GM23338 (cell line): ENCODE results near the gene KCNK1. TPM values are rescaled to one million over a fixed set of nuclear protein-coding genes. Genes with fewer than 3 reads are reported as not detected.

ENCODE experiments used
- ATAC-seq: fragments of 200-7000 bp; cut with Tn5 transposase; 3 replicates; pipeline ENCODE4 v1.9.1; 2020
- DNase-seq: peaks from one replicate; pipeline ENCODE4 v3.0.0-alpha.2; 2015; ENCODE audit warnings: low spot score
- H2AFZ ChIP-seq: fragments of 200-600 bp; sonication (generic); 2 replicates; pipeline ENCODE4 v1.8.0; 2016; ENCODE audit warnings: antibody characterized with exemption, mild to moderate bottlenecking, moderate library complexity
- H3F3A ChIP-seq: fragments of 200-600 bp; sonication (generic); replicated peaks from 2 replicates; pipeline ENCODE4 v1.8.0; 2017; ENCODE audit warnings: antibody characterized with exemption, mixed run types, low read depth
- H3K27ac ChIP-seq: fragments of 200-600 bp; sonication (generic); 2 replicates; pipeline ENCODE4 v1.6.1; 2016; ENCODE audit warnings: low read depth
- H3K27me3 ChIP-seq: fragments of 200-600 bp; sonication (generic); 2 replicates; pipeline ENCODE4 v1.8.0; 2016; ENCODE audit warnings: mild to moderate bottlenecking, mixed run types, moderate library complexity; ENCODE audit not compliant: insufficient read depth
- H3K36me3 ChIP-seq: fragments of 200-600 bp; sonication (generic); 2 replicates; pipeline ENCODE4 v1.8.0; 2016; ENCODE audit warnings: mild to moderate bottlenecking; ENCODE audit not compliant: insufficient read depth
- H3K4me1 ChIP-seq: fragments of 200-600 bp; sonication (generic); 2 replicates; pipeline ENCODE4 v1.8.0; 2016; ENCODE audit warnings: mild to moderate bottlenecking, moderate library complexity; ENCODE audit not compliant: insufficient read depth
- H3K4me2 ChIP-seq: fragments of 200-600 bp; sonication (generic); 2 replicates; pipeline ENCODE4 v1.7.1; 2017; ENCODE audit warnings: mixed run types
- H3K4me3 ChIP-seq: fragments of 200-600 bp; sonication (generic); 2 replicates; pipeline ENCODE4 v1.6.1; 2016; ENCODE audit warnings: mixed run types
- H3K79me2 ChIP-seq: fragments of 200-600 bp; sonication (generic); replicated peaks from 2 replicates; pipeline ENCODE4 v1.8.0; 2017; ENCODE audit warnings: mild to moderate bottlenecking; ENCODE audit not compliant: insufficient read depth
- H3K9me2 ChIP-seq: fragments of 200-600 bp; sonication (generic); 2 replicates; pipeline ENCODE4 v1.8.0; 2017; ENCODE audit not compliant: insufficient read depth
- H4K20me1 ChIP-seq: fragments of 200-600 bp; sonication (generic); replicated peaks from 2 replicates; pipeline ENCODE4 v1.8.0; 2017; ENCODE audit warnings: mild to moderate bottlenecking; ENCODE audit not compliant: insufficient read depth
- H3K27ac Mint-ChIP-seq: 2 replicates; pipeline ENCODE4 v1.8.0; 2020; ENCODE audit warnings: inconsistent platforms, mild to moderate bottlenecking, moderate library complexity, mixed read lengths
- H3K27me3 Mint-ChIP-seq: 3 replicates; pipeline ENCODE4 v1.8.0; 2022; ENCODE audit warnings: low read depth, mild to moderate bottlenecking, moderate library complexity, mixed read lengths, inconsistent platforms; ENCODE audit not compliant: insufficient read depth, poor library complexity
- H3K36me3 Mint-ChIP-seq: 3 replicates; pipeline ENCODE4 v1.8.0; 2021; ENCODE audit warnings: low read depth, mild to moderate bottlenecking, inconsistent platforms, moderate library complexity, mixed read lengths
- H3K4me1 Mint-ChIP-seq: 3 replicates; pipeline ENCODE4 v1.8.0; 2020; ENCODE audit warnings: mild to moderate bottlenecking, inconsistent platforms, mixed read lengths
- H3K4me3 Mint-ChIP-seq: 3 replicates; pipeline ENCODE4 v1.8.0; 2021; ENCODE audit warnings: moderate library complexity, mild to moderate bottlenecking, inconsistent platforms, mixed read lengths
- H3K9me3 Mint-ChIP-seq: 3 replicates; pipeline ENCODE4 v1.8.0; 2020; ENCODE audit warnings: moderate library complexity, mild to moderate bottlenecking, inconsistent platforms, mixed read lengths
- CREB1 ChIP-seq: fragments of 250-450 bp; sonication (Bioruptor Pico); IDR thresholded peaks from 2 replicates; pipeline ENCODE4 v1.5.0; 2020; ENCODE audit warnings: low read depth, mild to moderate bottlenecking, moderate library complexity
- CTCF ChIP-seq, 2 experiments: fragments of 200-600 bp in 1 of 2; sonication (generic) in 1 of 2; conservative IDR thresholded peaks; 2 replicates each; pipeline versions ENCODE4 v1.5.1 to v1.6.1; 2016 to 2017; ENCODE audit warnings: antibody characterized with exemption in 2 of 2, low read depth in 2 of 2, mild to moderate bottlenecking in 2 of 2, moderate library complexity in 1 of 2
- ETS1 ChIP-seq: IDR thresholded peaks from 2 replicates; pipeline ENCODE4 v1.6.1; 2016; ENCODE audit warnings: antibody characterized with exemption
- JUNB ChIP-seq: IDR thresholded peaks from one replicate; pipeline ENCODE4 v1.6.1; 2016; ENCODE audit warnings: antibody characterized with exemption; ENCODE audit not compliant: unreplicated experiment
- NANOG ChIP-seq: IDR thresholded peaks from 2 replicates; pipeline ENCODE4 v1.6.1; 2016; ENCODE audit warnings: antibody characterized with exemption, borderline replicate concordance
- REST ChIP-seq: IDR thresholded peaks from one replicate; pipeline ENCODE4 v1.6.1; 2018; ENCODE audit warnings: antibody characterized with exemption; ENCODE audit not compliant: unreplicated experiment
- STAT1 ChIP-seq: IDR thresholded peaks from one replicate; pipeline ENCODE4 v1.6.1; 2016; ENCODE audit warnings: antibody characterized with exemption; ENCODE audit not compliant: unreplicated experiment
- ZNF114 ChIP-seq: fragments of 250-450 bp; sonication (Bioruptor Pico); IDR thresholded peaks from 2 replicates; pipeline ENCODE4 v1.5.0; 2020; ENCODE audit warnings: mild to moderate bottlenecking, moderate library complexity
- polyA plus RNA-seq: library from polyadenylated mRNA; unstranded; fragments of >200 nt; fragmentation: Nextera tagmentation; extraction: Ambion mirVana; gene quantifications from 2 replicates; pipeline ENCODE4 v1.2.1, GENCODE V29; 2016
- total RNA-seq: library from RNA; depleted of rRNA; stranded (reverse); fragments of >200 nt; shearing (Covaris generic); gene quantifications from 2 replicates; pipeline ENCODE4 v1.2.3, GENCODE V29; 2014

Gene KCNK1
- total and polyA plus RNA-seq, 2 experiments from 2014 or later, result 10.1 to 12.7 TPM

GRCh38 chr1:233606813-233607212 lies 7.1 kb upstream of the KCNK1 start:
- no peak overlapping the region for H3K4me3 Mint-ChIP-seq
- Histone ChIP-seq H3K4me1 (no peaks in the 10 kb centered on the region), H3K4me3 (no peak overlapping the region), H3F3A (no peaks in the 10 kb centered on the region), H3K4me2 (no peak overlapping the region), H2AFZ (no peak overlapping the region), H3K27ac (no peak overlapping the region), H3K36me3 (no peaks in the 10 kb centered on the region; the same call in 1 of the 2 replicates), H3K79me2 (no peaks in the 10 kb centered on the region), H3K27me3 (peaks cover 11% of the 10 kb centered on the region), H3K9me2 (no peaks in the 10 kb centered on the region), H4K20me1 (no peaks in the 10 kb centered on the region)
- H3K27ac Mint-ChIP-seq, result no peak overlapping the region
- DNase-seq, result no peak
- no peak for ATAC-seq
- no peak for TF ChIP-seq ETS1
- H3K9me3 Mint-ChIP-seq, result no peaks in the 10 kb centered on the region
- H3K36me3 Mint-ChIP-seq, result no peaks in the 10 kb centered on the region
- H3K4me1 Mint-ChIP-seq, result peaks cover 5% of the 10 kb centered on the region; the same call in 2 of the 3 replicates
- H3K27me3 Mint-ChIP-seq, result peaks cover 4% of the 10 kb centered on the region

- H3K27me3 Mint-ChIP-seq, result peaks cover 8% of the 10 kb centered on the region
- Histone ChIP-seq H3K27ac (no peak overlapping the region), H4K20me1 (no peaks in the 10 kb centered on the region), H3K4me3 (no peak overlapping the region), H3K4me2 (no peak overlapping the region), H3K4me1 (no peaks in the 10 kb centered on the region), H3F3A (no peaks in the 10 kb centered on the region), H3K9me2 (no peaks in the 10 kb centered on the region), H3K27me3 (peaks cover 18% of the 10 kb centered on the region), H3K36me3 (no peaks in the 10 kb centered on the region; the same call in 1 of the 2 replicates), H3K79me2 (no peaks in the 10 kb centered on the region), H2AFZ (no peak overlapping the region)
- H3K36me3 Mint-ChIP-seq, result no peaks in the 10 kb centered on the region
- DNase-seq, result no peak
- H3K4me1 Mint-ChIP-seq, result peaks cover 5% of the 10 kb centered on the region; the same call in 2 of the 3 replicates
- H3K27ac Mint-ChIP-seq, result no peak overlapping the region
- H3K9me3 Mint-ChIP-seq, result no peaks in the 10 kb centered on the region
- H3K4me3 Mint-ChIP-seq, result no peak overlapping the region
- ATAC-seq, result peak; percentile 34; the same call in 1 of the 3 replicates
- TF ChIP-seq ETS1 (no peak), JUNB (no peak), NANOG (no peak), REST (no peak), CTCF (conservative IDR thresholded peaks at IDR 0.05; ENCODE audit: low read depth in 2 of 2) (no peak), ZNF114 (CRISPR knock-in tag) (no peak), STAT1 (no peak), CREB1 (CRISPR knock-in tag) (no peak)
Measured at GRCh38 chr1:233607252-233608119, 6.4 kb upstream of the KCNK1 start.
